CD4-positive, alpha-beta T cell treated with Interleukin-21 for 1 hour (primary cell): ENCODE data around the gene ZNF845.
"Not testable (repeated sequence)": the region's sequence is repeated elsewhere in the genome, so short reads cannot be mapped to it uniquely, and the experiment has no call there.

ENCODE experiments used
- DNase-seq: peaks from one replicate; pipeline ENCODE4 v3.0.0-alpha.2; 2020

ZNF845 gene

GRCh38 chr19:53333463-53334449, at the start of gene ZNF845:
ZNF845 (plus strand) TSS chr19:53333749; CDS start chr19:53341308, 7,559 bp downstream.
- DNase-seq: peak; percentile 96

GRCh38 chr19:53285087-53285486, 48.5 kb upstream of the ZNF845 start:
- DNase-seq: no peak

- DNase-seq: no peak
Measured at GRCh38 chr19:53290758-53291549, 42.6 kb upstream of the ZNF845 start.

GRCh38 chr19:53294786-53295441, 38.6 kb upstream of the ZNF845 start:
- DNase-seq: no peak

GRCh38 chr19:53301341-53301740, 32.2 kb upstream of the ZNF845 start:
- not testable (repeated sequence) for DNase-seq

- DNase-seq: no peak
Measured at GRCh38 chr19:53308339-53308811, 25.2 kb upstream of the ZNF845 start.

GRCh38 chr19:53311044-53311443, 22.5 kb upstream of the ZNF845 start:
- no peak for DNase-seq

GRCh38 chr19:53311897-53312296, 21.7 kb upstream of the ZNF845 start:
- no peak for DNase-seq

- no peak for DNase-seq
Measured at GRCh38 chr19:53328967-53329366, 4.6 kb upstream of the ZNF845 start.

GRCh38 chr19:53332484-53332883, 1.1 kb upstream of the ZNF845 start:
- no peak for DNase-seq

- DNase-seq: peak; percentile 27
Measured at GRCh38 chr19:53333066-53333462, 485 bp upstream of the ZNF845 start.

GRCh38 chr19:53344403-53344802, 10.9 kb downstream of the ZNF845 start:
- not testable (repeated sequence) for DNase-seq

GRCh38 chr19:53355739-53356138, 22.2 kb downstream of the ZNF845 start:
- DNase-seq: no peak

GRCh38 chr19:53357821-53358581, 24.5 kb downstream of the ZNF845 start:
- no peak for DNase-seq

- not testable (repeated sequence) for DNase-seq
Measured at GRCh38 chr19:53360056-53360455, 26.5 kb downstream of the ZNF845 start.

GRCh38 chr19:53365134-53365898, 31.8 kb downstream of the ZNF845 start, which contains the start of gene ZNF525:
ZNF525 (plus strand) TSS chr19:53365705; CDS start chr19:53372282, 6,577 bp downstream.
- peak; percentile 96 for DNase-seq

- peak; percentile 60 for DNase-seq
Measured at GRCh38 chr19:53365899-53366493, 32.4 kb downstream of the ZNF845 start.

GRCh38 chr19:53372196-53372595, 38.6 kb downstream of the ZNF845 start:
- DNase-seq: no peak

- DNase-seq: no peak
Measured at GRCh38 chr19:53374288-53374687, 40.7 kb downstream of the ZNF845 start.

- DNase-seq: no peak
Measured at GRCh38 chr19:53374743-53375142, 41.2 kb downstream of the ZNF845 start.

GRCh38 chr19:53381376-53381775, 47.8 kb downstream of the ZNF845 start:
- DNase-seq: no peak
